ENCODE measurements around the gene LRRC14B.

LRRC14B gene

GRCh38 chr5:173392-174290 lies 17.7 kb upstream of the LRRC14B start:
- ChIA-PET CTCF (no interaction called here), POLR2A (ENCODE audit: low non-redundant PET) (no interaction called here)
- no peak for DNase-seq (ENCODE audit: low spot score)
- no peak for TF ChIP-seq CTCF (conservative IDR thresholded peaks at IDR 0.05; ENCODE audit: low read depth)
- H3K27ac ChIP-seq = no peak overlapping the region

DNA sequence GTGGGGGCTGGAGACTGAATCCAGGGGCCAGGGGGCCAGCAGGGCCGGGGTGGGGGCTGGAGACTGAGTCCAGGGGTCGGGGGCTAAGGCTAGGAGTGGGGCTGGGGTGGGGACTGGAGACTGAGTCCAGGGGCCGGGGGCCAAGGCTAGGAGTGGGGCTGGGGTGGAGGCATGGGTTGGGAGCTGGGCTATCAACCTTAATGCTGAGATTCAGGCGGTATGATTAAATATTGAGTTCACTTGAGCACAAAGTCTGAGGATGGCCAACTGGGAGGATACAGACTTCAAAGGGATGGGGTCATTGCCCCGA lies 17.0 kb upstream of the LRRC14B start:
- ChIA-PET CTCF (no interaction called here), POLR2A (ENCODE audit: low non-redundant PET) (no interaction called here)
- no peak for TF ChIP-seq CTCF (conservative IDR thresholded peaks at IDR 0.05; ENCODE audit: low read depth)
- no peak for DNase-seq (ENCODE audit: low spot score)
- no peak overlapping the region for H3K27ac ChIP-seq

- ChIA-PET CTCF (interaction anchor here (1.0 kb wide), 1 partner anchor 14 kb away, joined by 5 read pairs; no protein-coding TSS in a partner anchor), POLR2A (ENCODE audit: low non-redundant PET) (no interaction called here)
- no peak for DNase-seq (ENCODE audit: low spot score)
- no peak for TF ChIP-seq CTCF (conservative IDR thresholded peaks at IDR 0.05; ENCODE audit: low read depth)
- H3K27ac ChIP-seq = no peak overlapping the region
These were observed 16.3 kb upstream of the LRRC14B start for GRCh38 chr5:174876-175465.

DNA sequence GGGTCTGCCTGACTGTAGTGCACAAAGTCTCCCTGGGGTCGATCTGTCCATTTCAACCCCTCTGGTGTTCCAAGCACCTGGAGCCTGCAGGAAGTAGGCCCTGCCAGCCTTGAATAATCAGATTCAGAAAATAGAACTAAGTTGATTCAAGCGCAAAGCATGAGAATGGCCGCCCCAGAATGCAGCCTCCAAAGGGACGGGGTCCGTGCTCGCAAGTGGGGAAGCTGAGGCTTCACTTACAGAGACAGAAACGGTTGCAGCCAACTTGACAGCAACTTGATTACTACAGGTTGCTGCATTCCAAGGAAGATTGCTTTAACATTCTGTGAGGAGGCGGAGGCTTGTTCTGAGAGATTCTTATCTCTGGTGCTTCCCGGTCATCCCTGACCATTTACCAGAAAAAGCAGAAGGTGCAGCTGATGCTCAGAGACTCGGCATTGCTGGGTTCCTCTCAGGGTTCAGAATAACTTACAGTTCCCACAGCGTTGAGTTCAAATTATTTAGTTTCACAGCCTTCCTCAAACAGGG lies 14.9 kb upstream of the LRRC14B start:
- ChIA-PET POLR2A (ENCODE audit: low non-redundant PET) (no interaction called here), CTCF (interaction anchor here (0.7 kb wide), 1 partner anchor 97 kb away, joined by 3 read pairs; no protein-coding TSS in a partner anchor)
- DNase-seq (ENCODE audit: low spot score) = no peak
- H3K27ac ChIP-seq = no peak overlapping the region
- no peak for TF ChIP-seq CTCF (conservative IDR thresholded peaks at IDR 0.05; ENCODE audit: low read depth)

GRCh38 chr5:178110-178509 lies 13.2 kb upstream of the LRRC14B start:
- ChIA-PET POLR2A (ENCODE audit: low non-redundant PET) (no interaction called here), CTCF (no interaction called here)
- no peak for TF ChIP-seq CTCF (conservative IDR thresholded peaks at IDR 0.05; ENCODE audit: low read depth)
- DNase-seq (ENCODE audit: low spot score) = no peak
- no peak overlapping the region for H3K27ac ChIP-seq

DNA sequence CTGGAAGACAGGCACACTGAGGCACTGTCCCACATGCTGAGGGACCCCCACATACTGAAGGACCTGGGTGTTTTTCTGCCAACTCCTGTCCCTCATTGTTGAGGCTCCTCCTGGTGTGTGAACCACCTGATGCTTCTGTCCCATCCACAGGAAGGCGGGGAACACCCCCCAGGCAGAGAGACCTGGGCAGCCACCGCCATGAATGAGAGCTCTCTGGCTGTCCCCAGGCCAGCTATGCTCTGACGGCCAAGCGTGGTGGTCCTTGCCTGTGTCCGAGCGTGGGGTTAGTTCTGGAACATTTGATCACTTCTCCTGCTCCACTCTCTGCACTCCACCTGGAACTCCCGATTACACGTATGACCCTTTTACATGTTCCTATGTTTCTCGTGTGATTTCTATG lies 11.9 kb upstream of the LRRC14B start:
- H3K27ac ChIP-seq = no peak overlapping the region
- no peak for TF ChIP-seq CTCF (conservative IDR thresholded peaks at IDR 0.05; ENCODE audit: low read depth)
- DNase-seq (ENCODE audit: low spot score) = no peak
- ChIA-PET POLR2A (ENCODE audit: low non-redundant PET) (no interaction called here), CTCF (no interaction called here)
